H9 (cell line): Measurements from ENCODE around the gene OR6C65. TPM values are rescaled to one million over a fixed set of nuclear protein-coding genes. Genes with fewer than 3 reads are reported as not detected.
"Not testable (repeated sequence)": the region's sequence is repeated elsewhere in the genome, so short reads cannot be mapped to it uniquely, and the experiment has no call there.

ENCODE experiments used
- DNase-seq: peaks from one replicate; pipeline ENCODE4 v3.0.0-alpha.2; 2017
- H2AFZ ChIP-seq: one replicate; pipeline ENCODE4 v1.6.1; 2013; ENCODE audit warnings: mild to moderate bottlenecking, low read length, control low read depth, moderate library complexity
- H2AK5ac ChIP-seq: 2 replicates; pipeline ENCODE4 v1.6.1; 2013; ENCODE audit warnings: low read length, control low read depth, mixed read lengths; ENCODE audit not compliant: insufficient read length
- H2BK120ac ChIP-seq: one replicate; pipeline ENCODE4 v1.6.1; 2013; ENCODE audit warnings: low read depth, mild to moderate bottlenecking, low read length, control low read depth, inconsistent platforms; ENCODE audit not compliant: poor library complexity, severe bottlenecking
- H2BK12ac ChIP-seq: 2 replicates; pipeline ENCODE4 v1.6.1; 2013; ENCODE audit warnings: low read length, control low read depth, mixed read lengths, low read depth; ENCODE audit not compliant: insufficient read length
- H2BK15ac ChIP-seq: 2 replicates; pipeline ENCODE4 v1.6.1; 2013; ENCODE audit warnings: low read depth, low read length, control low read depth
- H2BK20ac ChIP-seq: one replicate; pipeline ENCODE4 v1.6.1; 2013; ENCODE audit warnings: low read depth, mild to moderate bottlenecking, low read length, control low read depth, inconsistent platforms; ENCODE audit not compliant: poor library complexity, severe bottlenecking
- H2BK5ac ChIP-seq: 2 replicates; pipeline ENCODE4 v1.6.1; 2013; ENCODE audit warnings: low read length, control low read depth, mixed read lengths; ENCODE audit not compliant: insufficient read length
- H3K14ac ChIP-seq: 2 replicates; pipeline ENCODE4 v1.6.1; 2013; ENCODE audit warnings: low read length, control low read depth; ENCODE audit not compliant: insufficient read depth
- H3K18ac ChIP-seq: 2 replicates; pipeline ENCODE4 v1.6.1; 2013; ENCODE audit warnings: low read depth, mild to moderate bottlenecking, mixed read lengths, low read length, control low read depth; ENCODE audit not compliant: insufficient read length
- H3K23ac ChIP-seq: 2 replicates; pipeline ENCODE4 v1.6.1; 2013; ENCODE audit warnings: low read length, control low read depth, mixed read lengths, low read depth; ENCODE audit not compliant: insufficient read length
- H3K23me2 ChIP-seq: 2 replicates; pipeline ENCODE4 v1.6.1; 2013; ENCODE audit warnings: low read depth, mild to moderate bottlenecking, mixed read lengths, low read length, control low read depth; ENCODE audit not compliant: insufficient read length, poor library complexity, severe bottlenecking
- H3K27ac ChIP-seq: 2 replicates; pipeline ENCODE4 v1.5.1; 2013; ENCODE audit warnings: low read length, control low read depth, mixed read lengths, low read depth; ENCODE audit not compliant: insufficient read length
- H3K27me3 ChIP-seq: 2 replicates; pipeline ENCODE4 v1.6.1; 2013; ENCODE audit warnings: low read length, control low read depth, inconsistent platforms; ENCODE audit not compliant: insufficient read depth
- H3K4ac ChIP-seq: 2 replicates; pipeline ENCODE4 v1.6.1; 2013; ENCODE audit warnings: low read depth, mild to moderate bottlenecking, control low read depth, inconsistent platforms, low read length, moderate library complexity
- H3K4me1 ChIP-seq: 2 replicates; pipeline ENCODE4 v1.6.1; 2013; ENCODE audit warnings: low read length, control low read depth, inconsistent platforms; ENCODE audit not compliant: insufficient read depth
- H3K4me2 ChIP-seq: 2 replicates; pipeline ENCODE4 v1.6.1; 2013; ENCODE audit warnings: low read length, control low read depth, mixed read lengths; ENCODE audit not compliant: insufficient read length, insufficient read depth
- H3K56ac ChIP-seq: 2 replicates; pipeline ENCODE4 v1.6.1; 2013; ENCODE audit warnings: low read depth, mild to moderate bottlenecking, mixed read lengths, low read length, control low read depth; ENCODE audit not compliant: insufficient read length
- H3K79me1 ChIP-seq: 2 replicates; pipeline ENCODE4 v1.6.1; 2013; ENCODE audit warnings: low read depth, mild to moderate bottlenecking, moderate library complexity, low read length, control low read depth, inconsistent platforms; ENCODE audit not compliant: insufficient read depth, poor library complexity, severe bottlenecking
- H3K79me2 ChIP-seq: 2 replicates; pipeline ENCODE4 v1.6.1; 2013; ENCODE audit warnings: low read length, control low read depth, inconsistent platforms; ENCODE audit not compliant: insufficient read depth
- H3K9ac ChIP-seq: 2 replicates; pipeline ENCODE4 v1.6.1; 2013; ENCODE audit warnings: low read length, control low read depth, mixed read lengths; ENCODE audit not compliant: insufficient read length; ENCODE audit errors: extremely low read depth
- H3K9me3 ChIP-seq: one replicate; pipeline ENCODE4 v1.6.1; 2013; ENCODE audit warnings: low read depth, low read length, inconsistent platforms; ENCODE audit not compliant: control insufficient read depth
- H3T11ph ChIP-seq: one replicate; pipeline ENCODE4 v1.6.1; 2013; ENCODE audit warnings: mild to moderate bottlenecking, low read length, control low read depth, inconsistent platforms
- H4K20me1 ChIP-seq: one replicate; pipeline ENCODE4 v1.6.1; 2013; ENCODE audit not compliant: control insufficient read depth, insufficient read length, insufficient read depth
- H4K5ac ChIP-seq: 2 replicates; pipeline ENCODE4 v1.6.1; 2013; ENCODE audit warnings: low read depth, mild to moderate bottlenecking, mixed read lengths, low read length, control low read depth; ENCODE audit not compliant: insufficient read length
- H4K8ac ChIP-seq: replicated peaks from 2 replicates; pipeline ENCODE4 v1.6.1; 2013; ENCODE audit warnings: low read length, control low read depth, mixed read lengths, low read depth; ENCODE audit not compliant: insufficient read length
- H4K91ac ChIP-seq: 2 replicates; pipeline ENCODE4 v1.6.1; 2013; ENCODE audit warnings: low read depth, mild to moderate bottlenecking, moderate library complexity, mixed read lengths, low read length, control low read depth; ENCODE audit not compliant: insufficient read length
- H3K27ac Mint-ChIP-seq, 3 experiments: 2 replicates in 2 of 3; 3 replicates in 1 of 3; pipeline ENCODE4 v1.8.0; 2020 to 2021; ENCODE audit warnings: mixed read lengths in 3 of 3, mild to moderate bottlenecking in 1 of 3, moderate library complexity in 1 of 3
- H3K27me3 Mint-ChIP-seq: 2 replicates; pipeline ENCODE4 v1.8.0; 2021; ENCODE audit warnings: low read depth, mild to moderate bottlenecking, moderate library complexity, mixed read lengths
- H3K36me3 Mint-ChIP-seq, 3 experiments: 2 replicates in 2 of 3; 3 replicates in 1 of 3; pipeline ENCODE4 v1.8.0; 2020 to 2021; ENCODE audit warnings: low read depth in 3 of 3, mixed read lengths in 3 of 3; ENCODE audit not compliant: insufficient read depth in 1 of 3
- H3K4me1 Mint-ChIP-seq, 2 experiments: 2 replicates each; pipeline ENCODE4 v1.8.0; 2020; ENCODE audit warnings: mixed read lengths in 2 of 2
- H3K4me3 Mint-ChIP-seq, 2 experiments: 2 replicates in 1 of 2; 3 replicates in 1 of 2; pipeline ENCODE4 v1.8.0; 2020 to 2021; ENCODE audit warnings: mild to moderate bottlenecking in 2 of 2, mixed read lengths in 2 of 2, moderate library complexity in 1 of 2
- H3K9me3 Mint-ChIP-seq, 2 experiments: 2 replicates in 1 of 2; 3 replicates in 1 of 2; pipeline ENCODE4 v1.8.0; 2020; ENCODE audit warnings: mild to moderate bottlenecking in 2 of 2, mixed read lengths in 2 of 2, moderate library complexity in 1 of 2
- WGBS: extraction: QIAGEN DNeasy Blood & Tissue Kit; methylation state at CpG from one replicate; pipeline ENCODE4 v1.1.7; 2013; ENCODE audit warnings: missing lambda C conversion rate, low lambda C conversion rate, mixed read lengths; ENCODE audit not compliant: insufficient read length; ENCODE audit errors: extremely low coverage; 5-methylcytosine and 5-hydroxymethylcytosine counted together
- total RNA-seq: library from RNA; stranded (reverse); gene quantifications from 2 replicates; pipeline ENCODE4 v1.2.1, GENCODE V29; 2021

Gene OR6C65
- total RNA-seq, 1 experiment from 2014 or later, result not detected

DNA sequence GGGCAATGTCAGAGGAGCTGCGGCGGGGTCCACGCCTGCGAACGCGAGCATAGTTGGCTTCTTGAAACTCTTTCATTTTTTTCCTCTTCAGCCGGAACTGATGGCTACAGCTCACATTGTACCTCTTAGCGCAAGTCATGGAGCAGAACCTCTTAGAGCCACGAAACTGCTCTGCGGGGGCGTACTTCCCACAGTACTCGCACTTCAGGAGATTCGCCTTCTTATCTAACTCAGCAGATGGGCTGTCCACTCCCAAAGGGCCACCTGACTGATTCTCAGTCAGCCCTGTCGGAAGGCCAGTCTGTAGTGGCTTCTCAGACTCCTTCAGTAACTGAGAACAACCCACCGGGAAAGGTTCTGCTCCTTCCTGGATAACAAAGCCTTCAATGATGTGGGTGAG lies 11.8 kb downstream of the OR6C65 start:
- not testable (repeated sequence) for H4K20me1 ChIP-seq, H3K9ac ChIP-seq, H3K79me2 ChIP-seq, H3K4me1 ChIP-seq, H2AK5ac ChIP-seq, H3K23ac ChIP-seq, H2BK15ac ChIP-seq, H4K8ac ChIP-seq, H3K4me2 ChIP-seq, H3K56ac ChIP-seq, H3K23me2 ChIP-seq, H3K27me3 ChIP-seq, H3K14ac ChIP-seq, H3K79me1 ChIP-seq, H2BK20ac ChIP-seq, H3K4me3 Mint-ChIP-seq, H4K5ac ChIP-seq, H2BK12ac ChIP-seq, H3K27me3 Mint-ChIP-seq, H2BK5ac ChIP-seq, H3T11ph ChIP-seq, H3K9me3 ChIP-seq, H3K36me3 Mint-ChIP-seq, H2AFZ ChIP-seq, H4K91ac ChIP-seq, H3K4me1 Mint-ChIP-seq, H3K18ac ChIP-seq, H3K27ac ChIP-seq, H3K4ac ChIP-seq, H2BK120ac ChIP-seq, DNase-seq, H3K27ac Mint-ChIP-seq
- no CpG with 5 or more reads among the region's 15 CpGs for WGBS
- peaks cover 6 to 11% of the 10 kb centered on the region in 2 experiments; a peak in 4 of 5 replicates for H3K9me3 Mint-ChIP-seq
